Neuronal stem cell (in vitro differentiated cells): Measurements from ENCODE around the gene PKD2. TPM values are rescaled to one million over a fixed set of nuclear protein-coding genes. Genes with fewer than 3 reads are reported as not detected.
"Not testable (repeated sequence)": the region's sequence is repeated elsewhere in the genome, so short reads cannot be mapped to it uniquely, and the experiment has no call there.

Experiments used
- DNase-seq: peaks from one replicate; pipeline ENCODE4 v3.0.0-alpha.2; 2013; ENCODE audit warnings: low spot score
- H2AFZ ChIP-seq: one replicate; pipeline ENCODE4 v1.6.1; 2013; ENCODE audit warnings: mild to moderate bottlenecking, low read length, inconsistent platforms
- H2AK5ac ChIP-seq: 2 replicates; pipeline ENCODE4 v1.6.1; 2013; ENCODE audit warnings: low read depth, mild to moderate bottlenecking, inconsistent platforms, low read length, moderate library complexity, mixed read lengths
- H2BK120ac ChIP-seq: 2 replicates; pipeline ENCODE4 v1.6.1; 2013; ENCODE audit warnings: low read depth, mild to moderate bottlenecking, inconsistent platforms, low read length, moderate library complexity, mixed read lengths
- H2BK12ac ChIP-seq: one replicate; pipeline ENCODE4 v1.6.1; 2013; ENCODE audit warnings: low read length, inconsistent platforms
- H2BK15ac ChIP-seq: 2 replicates; pipeline ENCODE4 v1.6.1; 2013; ENCODE audit warnings: mild to moderate bottlenecking, low read length, inconsistent platforms, mixed read lengths
- H2BK5ac ChIP-seq: one replicate; pipeline ENCODE4 v1.6.1; 2013; ENCODE audit warnings: inconsistent platforms, mild to moderate bottlenecking, low read length, moderate library complexity
- H3K14ac ChIP-seq: one replicate; pipeline ENCODE4 v1.6.1; 2013; ENCODE audit warnings: low read length, inconsistent platforms
- H3K18ac ChIP-seq: 2 replicates; pipeline ENCODE4 v1.6.1; 2013; ENCODE audit warnings: low read length, inconsistent platforms
- H3K23ac ChIP-seq: 2 replicates; pipeline ENCODE4 v1.6.1; 2013; ENCODE audit warnings: low read depth, mild to moderate bottlenecking, mixed read lengths, low read length, inconsistent platforms; ENCODE audit not compliant: poor library complexity
- H3K27ac ChIP-seq: replicated peaks from 3 replicates; pipeline ENCODE4 v1.5.1; 2013; ENCODE audit warnings: low read length, inconsistent platforms
- H3K27me3 ChIP-seq, 3 experiments: 2 replicates each; pipeline ENCODE4 v1.6.1; 2013; ENCODE audit warnings: low read length in 3 of 3, mild to moderate bottlenecking in 2 of 3, inconsistent platforms in 1 of 3, low read depth in 1 of 3, mixed read lengths in 1 of 3, moderate library complexity in 1 of 3; ENCODE audit not compliant: control insufficient read depth in 3 of 3, insufficient read depth in 3 of 3
- H3K36me3 ChIP-seq, 2 donors: replicated peaks in 1 of 2; 2 replicates each; pipeline ENCODE4 v1.6.1; 2013; ENCODE audit warnings: low read length in 2 of 2; ENCODE audit not compliant: control insufficient read depth in 2 of 2, insufficient read depth in 2 of 2
- H3K4ac ChIP-seq: 2 replicates; pipeline ENCODE4 v1.6.1; 2013; ENCODE audit warnings: inconsistent platforms, mild to moderate bottlenecking, low read length, moderate library complexity
- H3K4me1 ChIP-seq, 2 donors: 1 replicate in 1 of 2; 2 replicates in 1 of 2; pipeline ENCODE4 v1.6.1; 2013; ENCODE audit warnings: low read length in 2 of 2, low read depth in 1 of 2; ENCODE audit not compliant: control insufficient read depth in 2 of 2, insufficient read depth in 1 of 2
- H3K4me2 ChIP-seq: one replicate; pipeline ENCODE4 v1.6.1; 2013; ENCODE audit warnings: mild to moderate bottlenecking, low read length, inconsistent platforms; ENCODE audit not compliant: insufficient read depth, poor library complexity, severe bottlenecking
- H3K4me3 ChIP-seq, 2 donors: 2 replicates each; pipeline ENCODE4 v1.5.1; 2013; ENCODE audit warnings: low read length in 2 of 2, mild to moderate bottlenecking in 2 of 2, inconsistent platforms in 1 of 2, moderate library complexity in 1 of 2
- H3K79me1 ChIP-seq: one replicate; pipeline ENCODE4 v1.6.1; 2013; ENCODE audit warnings: low read depth, mild to moderate bottlenecking, inconsistent platforms, low read length, moderate library complexity
- H3K9ac ChIP-seq: one replicate; pipeline ENCODE4 v1.6.1; 2013; ENCODE audit warnings: mild to moderate bottlenecking, low read depth, low read length, inconsistent platforms; ENCODE audit not compliant: poor library complexity
- H3K9me3 ChIP-seq, 2 donors: replicated peaks in 1 of 2; 2 replicates each; pipeline versions ENCODE3 to v1.6.1; 2013; ENCODE audit warnings: low read length in 2 of 2, mild to moderate bottlenecking in 2 of 2, inconsistent platforms in 1 of 2, low read depth in 1 of 2, mixed read lengths in 1 of 2, moderate library complexity in 1 of 2; ENCODE audit not compliant: control insufficient read depth in 2 of 2, insufficient read depth in 1 of 2
- H4K8ac ChIP-seq: one replicate; pipeline ENCODE4 v1.6.1; 2013; ENCODE audit warnings: low read depth, mild to moderate bottlenecking, inconsistent platforms, low read length, moderate library complexity
- H4K91ac ChIP-seq: one replicate; pipeline ENCODE4 v1.6.1; 2013; ENCODE audit warnings: low read length, low read depth, mild to moderate bottlenecking, inconsistent platforms; ENCODE audit not compliant: poor library complexity
- WGBS, 2 donors: extraction: QIAGEN DNeasy Blood & Tissue Kit; methylation state at CpG; one replicate each; pipeline ENCODE4 v1.1.7; 2013; ENCODE audit warnings: missing lambda C conversion rate in 2 of 2, mixed read lengths in 1 of 2; ENCODE audit not compliant: insufficient read length in 2 of 2, insufficient replicate concordance in 1 of 2; ENCODE audit errors: extremely low coverage in 2 of 2; 5-methylcytosine and 5-hydroxymethylcytosine counted together
- small RNA-seq: library from polyadenylated mRNA; stranded (forward); fragments of <200 nt; extraction: miRNeasy Mini kit (QIAGEN cat#:217004); gene quantifications from one replicate; pipeline ENCODE3, GENCODE V24; 2013; ENCODE audit not compliant: insufficient read depth

PKD2 gene

DNA sequence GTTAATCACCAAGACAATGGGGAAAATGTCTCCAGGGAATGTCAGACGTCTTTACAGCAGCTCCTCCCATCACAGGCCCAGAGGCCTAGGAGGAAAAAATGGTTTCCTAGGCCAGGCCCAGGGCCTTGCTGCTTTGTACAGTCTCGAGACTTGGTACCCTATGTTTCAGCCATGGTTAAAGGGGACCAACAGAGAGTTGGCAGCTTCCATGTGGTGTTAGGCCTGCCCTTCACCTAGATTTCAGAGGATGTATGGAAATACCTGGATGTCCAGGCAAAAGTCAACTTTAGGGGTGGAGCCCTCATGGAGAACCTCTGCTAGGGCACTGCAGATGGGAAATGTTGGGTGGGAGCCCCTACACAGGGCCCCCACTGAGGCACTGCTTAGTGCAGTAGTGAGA, 112.5 kb downstream of the PKD2 start:
- H3K79me1 ChIP-seq, result no peaks in the 10 kb centered on the region
- no CpG with 5 or more reads among the region's 2 CpGs for WGBS, 2 donors

DNA sequence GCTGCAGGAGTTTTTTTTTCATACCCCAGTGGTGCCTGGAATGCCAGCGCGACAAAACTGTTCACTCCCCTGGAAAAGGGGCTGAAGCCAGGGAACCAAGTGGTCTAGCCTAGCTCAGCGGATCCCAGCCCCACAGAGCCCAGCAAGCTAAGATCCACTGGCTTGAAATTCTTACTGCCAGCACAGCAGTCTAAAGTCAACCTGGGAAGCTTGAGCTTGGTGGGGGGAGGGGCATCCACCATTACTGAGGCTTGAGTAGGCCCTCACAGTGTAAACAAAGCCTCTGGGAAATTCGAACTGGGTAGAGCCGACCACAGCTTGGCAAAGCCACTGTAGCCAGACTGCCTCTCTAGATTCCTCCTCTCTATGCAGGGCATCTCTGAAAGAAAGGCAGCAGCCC, 114.8 kb downstream of the PKD2 start:
- WGBS, 2 donors, result no CpG with 5 or more reads among the region's 5 CpGs
- not testable (repeated sequence) for H2AK5ac ChIP-seq, H4K8ac ChIP-seq, H3K27ac ChIP-seq, H3K36me3 ChIP-seq, H3K27me3 ChIP-seq, H2BK120ac ChIP-seq, H3K23ac ChIP-seq, H3K4me3 ChIP-seq, H3K79me1 ChIP-seq, H3K4me1 ChIP-seq, H2BK15ac ChIP-seq, H2BK12ac ChIP-seq, H3K18ac ChIP-seq, H2BK5ac ChIP-seq, H3K4me2 ChIP-seq, H3K14ac ChIP-seq, H4K91ac ChIP-seq, H3K9ac ChIP-seq, DNase-seq, H3K4ac ChIP-seq
- Histone ChIP-seq H2AFZ (peak overlapping the region; percentile 78), H3K9me3 (peaks cover 7 to 22% of the 10 kb centered on the region in 2 donors)

More for the DNA sequence above, 112.5 kb downstream of the PKD2 start:
- Histone ChIP-seq H3K9me3 (peaks cover 7 to 22% of the 10 kb centered on the region in 2 donors), H2BK5ac (no peak overlapping the region), H4K91ac (no peak overlapping the region), H3K36me3 (no peaks in the 10 kb centered on the region), H2AK5ac (no peak overlapping the region), H3K4ac (no peak overlapping the region), H2AFZ (no peak overlapping the region), H4K8ac (no peak overlapping the region), H3K4me3 (no peak overlapping the region), H3K4me2 (no peak overlapping the region), H2BK12ac (no peak overlapping the region), H3K23ac (no peak overlapping the region), H3K27ac (no peak overlapping the region), H3K9ac (no peak overlapping the region), H3K4me1 (no peaks in the 10 kb centered on the region), H3K27me3 (no peaks in the 10 kb centered on the region), H3K14ac (no peak overlapping the region), H2BK15ac (no peak overlapping the region), H3K18ac (no peak overlapping the region), H2BK120ac (no peak overlapping the region)
- no peak for DNase-seq

Small RNAs within 50 kb of the gene (small RNA-seq; reads per million reads assigned to genes)
- not detected for gene RNU1-36P
